Activated CD4-positive, alpha-beta T cell treated with anti-CD3 and anti-CD28 coated beads, Interleukin-2, amount 10 ng/mL, durations not matched to agents 7 days and 5 days (primary cell): ENCODE measurements around the gene SAMD5. TPM values are rescaled to one million over a fixed set of nuclear protein-coding genes. Genes with fewer than 3 reads are reported as not detected.

ENCODE experiments used
- CTCF ChIA-PET: fragments of 350-600 bp; sonication (Branson Sonifier 250); formaldehyde crosslinking; loops from one replicate; lab custom pipeline; 2021; ENCODE audit warnings: antibody characterized with exemption; lab: Charles Lee
- POLR2A ChIA-PET: fragments of 350-600 bp; sonication (Branson Sonifier 250); formaldehyde crosslinking; loops from one replicate; lab custom pipeline; 2021; ENCODE audit warnings: antibody characterized with exemption; lab: Charles Lee
- DNase-seq: peaks from one replicate; pipeline ENCODE4 v3.0.0-alpha.2; 2020
- H3K27ac Mint-ChIP-seq: one replicate; pipeline ENCODE4 v1.8.0; 2021; ENCODE audit warnings: mild to moderate bottlenecking, moderate library complexity, mixed read lengths
- H3K27me3 Mint-ChIP-seq: one replicate; pipeline ENCODE4 v1.8.0; 2021; ENCODE audit warnings: mixed read lengths
- H3K36me3 Mint-ChIP-seq: one replicate; pipeline ENCODE4 v1.8.0; 2021; ENCODE audit warnings: low read depth, mixed read lengths
- H3K4me1 Mint-ChIP-seq: one replicate; pipeline ENCODE4 v1.8.0; 2021; ENCODE audit warnings: mixed read lengths
- H3K4me3 Mint-ChIP-seq: one replicate; pipeline ENCODE4 v1.8.0; 2021; ENCODE audit warnings: mild to moderate bottlenecking, moderate library complexity, mixed read lengths
- H3K9me3 Mint-ChIP-seq: one replicate; pipeline ENCODE4 v1.8.0; 2021; ENCODE audit warnings: mixed read lengths
- total RNA-seq, 2 experiments: library from RNA; stranded (reverse); gene quantifications; one replicate each; pipeline ENCODE4 v1.2.3, GENCODE V29; 2021

The SAMD5 gene
- total RNA-seq, 2 experiments from 2014 or later = not detected

- ChIA-PET CTCF (no interaction called here), POLR2A (no interaction called here)
- Mint-ChIP-seq H3K4me3 (no peak overlapping the region), H3K9me3 (no peaks in the 10 kb centered on the region), H3K36me3 (no peaks in the 10 kb centered on the region), H3K27me3 (no peaks in the 10 kb centered on the region), H3K27ac (no peak overlapping the region), H3K4me1 (no peaks in the 10 kb centered on the region)
- DNase-seq = no peak
Measured at GRCh38 chr6:147587907-147588306, 79.4 kb downstream of the SAMD5 start.

GRCh38 chr6:147588469-147588868 lies 80.0 kb downstream of the SAMD5 start:
- ChIA-PET POLR2A (no interaction called here), CTCF (no interaction called here)
- Mint-ChIP-seq H3K4me3 (no peak overlapping the region), H3K4me1 (no peaks in the 10 kb centered on the region), H3K36me3 (no peaks in the 10 kb centered on the region), H3K9me3 (no peaks in the 10 kb centered on the region), H3K27me3 (no peaks in the 10 kb centered on the region), H3K27ac (no peak overlapping the region)
- no peak for DNase-seq

DNA sequence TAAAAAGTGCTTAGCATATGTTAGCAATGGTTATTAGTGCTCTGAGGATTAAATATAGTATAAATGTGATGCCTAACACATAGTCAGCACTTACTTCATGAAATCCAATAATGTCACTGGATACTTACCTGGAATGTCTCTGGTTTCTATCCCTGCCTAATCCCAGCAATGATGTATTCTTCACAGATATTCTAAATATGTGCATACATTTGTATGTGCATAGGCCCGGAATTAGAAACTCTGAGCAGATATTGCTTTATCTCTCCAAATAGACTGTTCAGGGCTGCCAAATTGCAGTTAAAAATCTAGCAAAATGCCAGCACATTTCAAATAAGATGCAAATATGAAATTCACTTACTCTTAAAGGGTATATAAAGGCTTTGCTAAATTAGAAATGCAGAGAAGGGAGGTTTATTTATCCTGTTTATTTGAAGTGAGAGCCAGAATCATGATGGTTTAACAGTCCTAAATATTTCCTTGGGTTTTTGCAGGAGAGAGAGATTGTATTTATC lies 81.3 kb downstream of the SAMD5 start:
- H3K36me3 Mint-ChIP-seq = no peaks in the 10 kb centered on the region
- ChIA-PET POLR2A (interaction anchor here (0.6 kb wide), 1 partner anchor 929 kb away, joined by 3 read pairs; no protein-coding TSS in a partner anchor), CTCF (no interaction called here)
- no peaks in the 10 kb centered on the region for H3K27me3 Mint-ChIP-seq
- no peak overlapping the region for H3K4me3 Mint-ChIP-seq
- no peaks in the 10 kb centered on the region for H3K4me1 Mint-ChIP-seq
- no peaks in the 10 kb centered on the region for H3K9me3 Mint-ChIP-seq
- no peak for DNase-seq
- no peak overlapping the region for H3K27ac Mint-ChIP-seq

- DNase-seq = no peak
- H3K27me3 Mint-ChIP-seq = no peaks in the 10 kb centered on the region
- no peak overlapping the region for H3K27ac Mint-ChIP-seq
- no peaks in the 10 kb centered on the region for H3K4me1 Mint-ChIP-seq
- H3K9me3 Mint-ChIP-seq = no peaks in the 10 kb centered on the region
- no peak overlapping the region for H3K4me3 Mint-ChIP-seq
- ChIA-PET POLR2A (no interaction called here), CTCF (no interaction called here)
- no peaks in the 10 kb centered on the region for H3K36me3 Mint-ChIP-seq
Measured at GRCh38 chr6:147595961-147596360, 87.5 kb downstream of the SAMD5 start.

GRCh38 chr6:147603392-147604081 lies 95.0 kb downstream of the SAMD5 start:
- H3K4me1 Mint-ChIP-seq = no peaks in the 10 kb centered on the region
- no peaks in the 10 kb centered on the region for H3K27me3 Mint-ChIP-seq
- POLR2A ChIA-PET = no interaction called here
- no peak overlapping the region for H3K27ac Mint-ChIP-seq
- no peak overlapping the region for H3K4me3 Mint-ChIP-seq
- no peak for DNase-seq
- H3K36me3 Mint-ChIP-seq = no peaks in the 10 kb centered on the region
- no peaks in the 10 kb centered on the region for H3K9me3 Mint-ChIP-seq
- CTCF ChIA-PET = interaction anchor here (0.6 kb wide), 1 partner anchor 272 kb away, joined by 4 read pairs; no protein-coding TSS in a partner anchor

- no peaks in the 10 kb centered on the region for H3K27me3 Mint-ChIP-seq
- no peak for DNase-seq
- no peaks in the 10 kb centered on the region for H3K4me1 Mint-ChIP-seq
- ChIA-PET CTCF (interaction anchor here (0.6 kb wide), 1 partner anchor 271 kb away, joined by 4 read pairs; no protein-coding TSS in a partner anchor), POLR2A (no interaction called here)
- no peaks in the 10 kb centered on the region for H3K9me3 Mint-ChIP-seq
- no peak overlapping the region for H3K4me3 Mint-ChIP-seq
- H3K36me3 Mint-ChIP-seq = no peaks in the 10 kb centered on the region
- H3K27ac Mint-ChIP-seq = no peak overlapping the region
Measured at GRCh38 chr6:147604373-147604772, 95.9 kb downstream of the SAMD5 start.

DNA sequence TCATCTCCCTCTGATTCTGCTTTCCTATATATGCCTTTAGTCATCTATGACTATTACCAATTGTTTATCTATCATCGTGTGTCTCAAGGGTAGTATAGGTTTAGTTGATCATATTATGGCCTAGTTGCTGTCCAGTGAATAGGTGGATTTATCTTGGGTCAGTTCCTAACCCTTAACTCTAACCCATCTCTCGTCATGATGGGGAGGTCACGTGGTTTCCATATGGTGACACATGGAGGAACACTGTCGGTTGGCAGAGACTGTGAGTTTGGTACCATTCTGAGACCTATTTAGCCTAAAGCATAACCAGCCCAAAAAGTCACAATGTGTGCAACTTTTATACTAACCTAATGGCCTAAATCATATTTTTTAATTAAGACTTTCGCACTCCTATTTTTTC lies 103.5 kb downstream of the SAMD5 start:
- no peak for DNase-seq
- Mint-ChIP-seq H3K27ac (no peak overlapping the region), H3K27me3 (no peaks in the 10 kb centered on the region), H3K9me3 (no peaks in the 10 kb centered on the region), H3K36me3 (no peaks in the 10 kb centered on the region), H3K4me3 (no peak overlapping the region), H3K4me1 (no peaks in the 10 kb centered on the region)
- CTCF ChIA-PET = no interaction called here
- POLR2A ChIA-PET = no interaction called here

- ChIA-PET CTCF (no interaction called here), POLR2A (no interaction called here)
- no peaks in the 10 kb centered on the region for H3K4me1 Mint-ChIP-seq
Measured at GRCh38 chr6:147614501-147614900, 106.0 kb downstream of the SAMD5 start.

GRCh38 chr6:147615659-147616456 lies 107.4 kb downstream of the SAMD5 start:
- H3K9me3 Mint-ChIP-seq = no peaks in the 10 kb centered on the region
- no peaks in the 10 kb centered on the region for H3K27me3 Mint-ChIP-seq
- no peaks in the 10 kb centered on the region for H3K36me3 Mint-ChIP-seq
- no peaks in the 10 kb centered on the region for H3K4me1 Mint-ChIP-seq
- CTCF ChIA-PET = no interaction called here
- no peak overlapping the region for H3K27ac Mint-ChIP-seq
- no peak overlapping the region for H3K4me3 Mint-ChIP-seq
- DNase-seq = no peak
- POLR2A ChIA-PET = no interaction called here

More at GRCh38 chr6:147614501-147614900, 106.0 kb downstream of the SAMD5 start:
- H3K9me3 Mint-ChIP-seq = no peaks in the 10 kb centered on the region
- no peak overlapping the region for H3K27ac Mint-ChIP-seq
- H3K36me3 Mint-ChIP-seq = no peaks in the 10 kb centered on the region
- H3K4me3 Mint-ChIP-seq = no peak overlapping the region
- DNase-seq = no peak
- no peaks in the 10 kb centered on the region for H3K27me3 Mint-ChIP-seq

GRCh38 chr6:147617366-147617765 lies 108.9 kb downstream of the SAMD5 start:
- Mint-ChIP-seq H3K4me3 (no peak overlapping the region), H3K27ac (no peak overlapping the region), H3K9me3 (no peaks in the 10 kb centered on the region), H3K4me1 (no peaks in the 10 kb centered on the region), H3K36me3 (no peaks in the 10 kb centered on the region), H3K27me3 (no peaks in the 10 kb centered on the region)
- CTCF ChIA-PET = no interaction called here
- POLR2A ChIA-PET = no interaction called here
- no peak for DNase-seq

DNA sequence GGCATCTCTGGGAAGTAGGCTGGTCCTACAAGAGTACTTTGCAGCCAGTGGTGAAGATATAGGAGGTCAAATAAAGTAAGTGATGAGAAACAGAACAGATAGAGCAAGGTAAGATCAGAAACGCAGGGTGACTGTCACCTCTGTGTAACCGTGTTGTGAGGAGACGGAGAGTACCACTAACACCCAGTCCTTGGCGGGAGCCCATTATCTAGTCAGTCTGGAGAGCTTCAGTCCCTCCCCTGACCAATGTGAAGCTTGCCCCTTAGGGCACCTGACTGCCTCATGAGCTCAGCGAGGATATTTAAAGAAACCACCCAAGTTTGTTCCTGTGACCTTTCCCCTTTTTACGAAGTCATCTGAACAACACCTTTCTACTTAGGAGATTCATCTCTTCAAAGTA lies 110.0 kb downstream of the SAMD5 start:
- Mint-ChIP-seq H3K4me1 (no peaks in the 10 kb centered on the region), H3K27ac (no peak overlapping the region), H3K9me3 (no peaks in the 10 kb centered on the region), H3K36me3 (no peaks in the 10 kb centered on the region), H3K4me3 (no peak overlapping the region), H3K27me3 (no peaks in the 10 kb centered on the region)
- POLR2A ChIA-PET = no interaction called here
- CTCF ChIA-PET = no interaction called here
- no peak for DNase-seq

GRCh38 chr6:147618927-147619326 lies 110.4 kb downstream of the SAMD5 start:
- H3K4me1 Mint-ChIP-seq = no peaks in the 10 kb centered on the region
- no peaks in the 10 kb centered on the region for H3K9me3 Mint-ChIP-seq
- DNase-seq = no peak
- H3K27ac Mint-ChIP-seq = no peak overlapping the region
- POLR2A ChIA-PET = no interaction called here
- H3K4me3 Mint-ChIP-seq = no peak overlapping the region
- CTCF ChIA-PET = no interaction called here
- no peaks in the 10 kb centered on the region for H3K27me3 Mint-ChIP-seq
- H3K36me3 Mint-ChIP-seq = no peaks in the 10 kb centered on the region
